Endothelial cell of hepatic sinusoid (primary cell): ENCODE data around the gene STOX2.

ENCODE experiments used
- in situ Hi-C: cut with HindIII; loops from 2 replicates; pipeline ENCODE4 v1.10.0; 2017; ENCODE audit warnings: low sequenced_read_pairs

The STOX2 gene

DNA sequence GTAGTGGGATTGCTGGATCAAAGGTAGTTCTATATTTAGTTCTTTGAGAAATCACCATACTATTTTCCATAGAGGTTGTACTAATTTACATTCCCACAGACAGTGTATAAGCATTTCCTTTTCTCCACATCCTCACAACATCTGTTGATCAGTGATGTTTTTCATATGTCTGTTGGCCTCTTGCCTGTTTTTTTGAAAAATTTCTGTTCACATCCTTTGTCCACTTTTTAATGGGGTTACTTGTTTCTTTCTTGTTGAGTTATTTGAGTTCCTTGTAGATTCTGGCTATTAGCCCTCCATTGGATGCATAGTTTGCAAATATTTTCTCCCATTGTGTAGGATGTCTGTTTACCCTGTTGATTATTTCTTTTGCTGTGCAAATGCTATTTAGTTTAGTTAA, 72.6 kb downstream of the STOX2 start:
- in situ Hi-C loops, result no loop called here

DNA sequence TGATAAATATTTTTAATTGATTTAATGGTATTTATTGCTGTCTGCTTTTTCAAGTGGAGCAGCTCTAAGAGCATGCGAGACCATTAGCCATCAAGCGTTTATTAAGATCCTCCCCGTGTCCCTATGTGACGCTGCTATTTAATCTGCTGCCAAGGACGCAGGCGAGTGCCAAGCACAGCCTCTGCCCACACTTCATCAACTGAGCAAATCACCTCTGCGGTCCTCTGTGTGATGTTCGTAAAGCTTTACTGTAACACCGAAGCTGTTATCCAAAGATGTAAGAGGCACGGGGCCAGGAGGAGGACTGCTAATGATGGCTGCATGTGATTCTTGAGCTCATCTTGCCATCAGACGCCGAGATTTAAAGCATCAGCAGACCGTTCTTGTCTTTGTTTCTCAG, 79.5 kb downstream of the STOX2 start:
- in situ Hi-C loops, result loop anchor here (5.0 kb wide), 1 partner anchor 57 kb away; no protein-coding TSS in a partner anchor

DNA sequence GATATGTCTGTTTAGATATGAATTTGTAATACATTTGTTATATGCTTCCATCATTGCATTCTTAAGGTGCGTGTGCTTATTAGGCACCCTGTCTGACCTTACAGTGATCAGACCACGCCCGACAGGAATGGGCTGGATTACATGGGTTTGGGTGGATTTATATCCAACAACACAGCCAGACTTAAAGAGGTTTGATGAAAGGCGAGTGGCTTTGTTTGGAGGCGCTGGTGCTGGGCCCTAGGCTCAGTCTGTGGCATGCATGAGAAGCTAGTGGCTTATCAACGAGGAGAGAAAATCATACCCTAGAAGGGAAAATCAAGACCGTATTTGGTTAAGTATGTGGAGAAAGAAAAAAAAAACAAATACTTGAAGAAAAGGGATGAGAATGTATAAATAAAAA, 80.7 kb downstream of the STOX2 start:
- in situ Hi-C loops, result no loop called here

DNA sequence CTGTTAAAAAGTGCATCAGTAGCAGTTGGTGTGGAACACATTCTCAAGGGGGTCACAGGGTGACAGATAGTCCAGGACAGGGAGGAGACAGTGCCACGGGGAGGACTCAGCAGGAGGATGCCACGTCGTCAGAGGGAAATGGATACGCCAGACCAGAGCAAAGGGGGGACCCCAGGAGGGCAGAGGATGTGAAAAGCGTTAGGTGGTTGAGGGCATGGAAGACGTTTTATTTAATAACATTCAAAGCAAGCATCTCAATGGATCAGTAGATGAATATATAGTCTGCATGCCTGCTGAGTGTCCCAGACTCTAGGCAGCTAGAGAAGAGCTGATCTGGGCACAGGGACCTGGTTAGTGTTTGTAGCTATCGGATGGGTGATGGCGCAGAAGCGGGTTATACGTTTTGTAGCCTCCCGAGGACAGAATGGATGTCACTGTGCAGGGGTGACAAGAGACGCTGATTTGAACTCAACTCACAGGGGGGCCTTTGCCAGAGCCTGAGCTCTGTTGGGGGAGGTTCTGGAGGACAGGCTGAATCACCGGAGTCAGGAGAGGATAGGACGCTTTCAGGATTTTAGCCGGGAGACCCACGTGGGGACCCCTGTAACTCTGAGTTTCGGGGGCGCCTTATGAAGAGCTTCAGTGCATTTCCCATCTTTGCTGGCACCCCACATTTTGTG, 81.3 kb downstream of the STOX2 start:
- in situ Hi-C loops, result no loop called here

DNA sequence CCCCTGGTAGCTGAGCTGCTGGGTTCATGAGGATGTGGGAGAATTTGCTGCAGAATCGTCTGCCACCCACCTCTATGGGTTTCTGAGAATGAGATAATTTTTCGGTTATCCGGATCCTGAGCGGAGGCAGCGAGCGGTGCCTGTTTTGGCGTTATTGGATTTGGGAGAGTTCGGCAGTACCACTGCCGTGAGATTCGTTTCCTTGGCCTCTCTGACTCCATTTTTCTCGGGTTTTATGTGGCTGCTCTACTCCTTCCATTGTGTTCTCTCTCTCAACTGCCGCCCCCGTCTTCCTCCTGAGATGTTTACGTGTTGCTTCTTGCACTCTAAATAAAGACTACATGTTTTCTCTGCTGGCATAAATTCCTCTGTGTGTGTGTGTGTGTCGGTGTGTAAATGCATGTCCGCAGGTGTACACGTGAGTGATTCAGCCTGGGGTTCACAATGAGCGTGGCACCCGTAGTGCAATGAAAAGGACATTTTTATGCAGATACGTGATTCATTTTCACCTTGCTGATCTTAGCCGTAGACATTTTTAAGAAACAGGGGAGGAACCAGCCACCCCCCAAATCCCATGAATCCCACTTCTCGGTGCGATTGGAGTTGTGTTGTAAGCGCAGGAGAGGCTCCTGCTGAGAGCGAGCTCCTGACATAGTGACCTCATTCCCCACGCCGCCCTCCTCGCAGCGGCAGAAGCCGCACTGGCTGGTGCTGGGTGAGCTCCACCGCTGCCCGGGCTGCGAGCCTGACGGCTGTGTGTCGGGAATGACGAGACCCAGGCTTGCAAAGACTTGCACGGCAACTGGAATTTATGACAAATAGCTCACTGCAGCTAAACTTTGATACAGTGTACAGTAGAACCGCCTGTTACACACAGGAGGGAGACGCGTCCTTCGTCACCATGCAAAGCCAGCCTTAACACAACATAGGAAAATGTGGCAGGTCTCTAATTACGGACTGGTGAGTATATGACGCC, 82.2 kb downstream of the STOX2 start:
- in situ Hi-C loops, result no loop called here

DNA sequence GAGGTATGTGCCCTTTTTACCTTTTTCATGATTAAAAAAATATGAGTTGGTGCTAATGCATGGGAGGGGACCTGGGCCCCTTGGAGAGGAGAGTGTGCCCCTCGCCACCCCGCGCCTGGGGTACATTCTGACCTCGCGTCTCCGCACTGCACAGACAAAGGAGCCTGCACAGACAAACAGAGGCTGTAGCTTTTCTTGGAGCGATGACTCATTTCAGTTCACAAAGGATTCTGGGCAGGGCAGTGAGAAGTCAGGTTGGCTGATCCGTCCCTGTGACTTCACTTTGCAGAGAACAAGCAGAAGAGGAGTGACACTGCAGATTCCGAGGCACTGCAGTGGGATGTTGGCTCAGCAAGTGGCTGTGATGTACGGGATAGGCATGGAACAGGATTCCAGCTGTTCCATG, 82.9 kb downstream of the STOX2 start:
- in situ Hi-C loops, result no loop called here

DNA sequence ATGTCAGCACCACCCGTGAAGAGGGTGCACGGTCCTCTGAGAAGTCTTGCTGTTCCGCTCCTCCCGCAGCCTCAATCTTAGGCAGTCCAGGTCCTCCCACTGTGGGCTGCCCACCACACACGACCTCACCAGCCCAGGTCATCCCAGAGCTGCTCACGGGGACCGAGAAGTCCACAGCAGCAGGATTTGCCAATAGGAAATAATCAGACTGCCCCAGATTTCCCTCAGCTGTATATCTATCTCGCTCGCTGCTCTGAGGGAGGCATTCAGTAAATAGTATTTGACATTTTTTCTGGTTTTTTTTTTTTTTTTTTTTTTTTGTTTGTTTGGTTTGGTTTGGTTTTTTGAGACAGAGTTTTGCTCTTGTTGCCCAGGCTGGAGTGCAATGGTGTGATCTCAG, 83.8 kb downstream of the STOX2 start:
- in situ Hi-C loops, result no loop called here

DNA sequence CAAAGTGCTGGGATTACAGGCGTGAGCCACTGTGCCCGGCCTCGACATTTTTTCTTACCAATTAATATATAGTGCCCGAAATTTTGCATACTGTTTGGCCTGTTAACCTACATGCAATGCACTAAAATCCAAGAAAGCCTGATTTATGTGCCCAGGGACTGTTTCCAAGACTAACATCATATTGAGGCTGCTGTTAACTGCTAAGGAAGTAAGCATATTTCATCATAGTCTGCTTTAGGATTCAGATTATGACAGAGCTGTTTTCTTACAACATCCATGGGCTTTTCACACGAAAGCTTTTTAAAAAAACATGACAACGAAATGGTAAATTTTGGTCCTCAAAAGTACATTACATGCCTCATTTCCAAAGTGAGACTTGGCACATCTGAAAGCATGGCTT, 84.4 kb downstream of the STOX2 start:
- in situ Hi-C loops, result no loop called here

DNA sequence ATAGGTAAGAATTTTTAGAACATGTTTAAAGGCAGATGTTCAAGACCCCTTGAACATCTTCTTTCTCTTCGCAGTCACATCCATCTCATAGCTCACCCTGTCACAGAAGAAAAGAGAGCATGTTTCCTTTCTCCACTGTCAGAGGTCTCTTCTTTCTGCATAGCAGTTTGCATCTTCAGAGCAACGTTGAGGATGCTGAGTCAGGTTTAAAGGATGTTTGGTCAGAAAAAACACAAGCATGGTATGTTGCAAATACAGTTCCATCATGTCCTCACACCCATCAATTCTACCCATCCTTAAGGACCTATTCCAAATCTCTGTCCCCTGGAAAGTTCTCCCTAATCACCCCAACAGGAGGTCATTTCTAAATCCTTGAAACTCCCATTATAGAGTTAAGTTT, 84.8 kb downstream of the STOX2 start:
- in situ Hi-C loops, result no loop called here

DNA sequence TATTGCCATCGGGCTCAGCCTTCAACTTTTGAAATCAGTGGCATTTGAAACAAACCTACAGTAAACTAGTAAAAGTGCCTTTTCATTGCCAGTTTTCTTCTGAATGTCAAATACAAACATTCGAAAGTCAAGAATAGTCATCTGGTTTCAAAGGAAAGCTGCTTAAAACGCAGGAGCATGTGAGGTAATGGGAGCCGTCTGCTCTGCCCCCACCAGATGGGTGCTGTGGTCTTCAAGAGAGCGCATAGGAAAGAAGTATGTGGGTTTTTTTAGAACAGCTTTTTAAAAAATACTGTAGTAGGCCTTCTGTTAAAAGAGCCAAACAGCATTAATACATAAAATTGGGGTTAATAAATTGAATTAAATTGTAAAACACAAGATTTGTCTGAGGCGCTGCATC, 88.6 kb downstream of the STOX2 start:
- in situ Hi-C loops, result no loop called here

DNA sequence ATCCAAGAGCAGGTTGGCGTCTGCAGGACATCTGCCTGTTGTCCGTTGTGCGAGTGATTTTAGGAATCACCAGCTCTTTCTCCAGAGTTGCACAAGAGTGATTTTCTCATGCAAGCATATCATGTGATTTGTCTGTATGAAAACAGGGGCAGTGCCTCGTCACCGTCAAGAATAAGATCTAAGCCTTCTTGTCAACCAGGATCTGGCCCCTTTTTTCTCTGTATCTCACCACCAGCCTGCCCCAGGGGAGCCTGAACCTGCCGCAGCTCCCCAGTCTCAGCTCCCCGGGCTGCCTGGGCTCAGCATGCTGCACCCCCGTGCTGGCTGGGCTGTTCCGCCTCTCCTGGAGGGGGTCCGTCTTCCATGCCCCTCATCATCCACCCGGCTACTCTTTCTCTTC, 90.5 kb downstream of the STOX2 start:
- in situ Hi-C loops, result no loop called here

DNA sequence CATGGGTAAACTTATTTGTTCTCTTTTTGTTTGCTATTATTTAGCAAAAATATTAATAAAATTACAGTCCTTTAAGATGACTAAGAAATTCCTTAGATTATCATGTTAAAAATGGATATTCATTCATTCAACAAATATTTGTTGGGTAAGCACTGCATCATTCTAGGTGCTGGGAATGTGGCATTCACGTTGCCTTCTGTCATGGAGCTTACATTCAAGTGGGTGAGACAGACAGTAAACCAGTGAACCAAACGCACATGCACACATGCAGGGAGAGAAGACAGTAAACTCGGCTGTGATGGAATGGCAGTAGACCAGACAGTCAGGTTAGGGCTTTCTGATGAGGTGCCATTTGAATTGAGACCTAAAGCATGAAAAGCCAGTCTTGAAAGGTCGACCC, 91.8 kb downstream of the STOX2 start:
- in situ Hi-C loops, result no loop called here

DNA sequence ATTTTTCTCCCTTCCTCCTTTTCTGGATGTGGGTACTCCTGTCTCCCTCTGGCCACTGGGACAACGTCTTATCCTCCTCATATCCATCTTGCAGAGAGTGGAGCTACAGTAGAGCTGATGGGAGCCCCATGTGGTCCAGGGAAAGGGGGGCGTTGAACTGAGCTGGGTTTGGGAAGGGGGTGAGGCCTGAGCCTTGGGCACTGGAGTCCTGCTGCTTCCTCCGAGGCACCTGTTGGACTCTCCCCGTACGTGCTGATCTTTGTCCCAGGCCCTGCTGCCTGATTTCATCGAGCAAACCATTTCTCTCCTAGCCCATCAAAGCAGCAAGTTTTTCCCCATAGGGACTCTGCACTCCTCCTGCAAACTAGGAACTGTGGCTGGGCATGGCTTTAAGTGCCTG, 94.3 kb downstream of the STOX2 start:
- in situ Hi-C loops, result no loop called here

DNA sequence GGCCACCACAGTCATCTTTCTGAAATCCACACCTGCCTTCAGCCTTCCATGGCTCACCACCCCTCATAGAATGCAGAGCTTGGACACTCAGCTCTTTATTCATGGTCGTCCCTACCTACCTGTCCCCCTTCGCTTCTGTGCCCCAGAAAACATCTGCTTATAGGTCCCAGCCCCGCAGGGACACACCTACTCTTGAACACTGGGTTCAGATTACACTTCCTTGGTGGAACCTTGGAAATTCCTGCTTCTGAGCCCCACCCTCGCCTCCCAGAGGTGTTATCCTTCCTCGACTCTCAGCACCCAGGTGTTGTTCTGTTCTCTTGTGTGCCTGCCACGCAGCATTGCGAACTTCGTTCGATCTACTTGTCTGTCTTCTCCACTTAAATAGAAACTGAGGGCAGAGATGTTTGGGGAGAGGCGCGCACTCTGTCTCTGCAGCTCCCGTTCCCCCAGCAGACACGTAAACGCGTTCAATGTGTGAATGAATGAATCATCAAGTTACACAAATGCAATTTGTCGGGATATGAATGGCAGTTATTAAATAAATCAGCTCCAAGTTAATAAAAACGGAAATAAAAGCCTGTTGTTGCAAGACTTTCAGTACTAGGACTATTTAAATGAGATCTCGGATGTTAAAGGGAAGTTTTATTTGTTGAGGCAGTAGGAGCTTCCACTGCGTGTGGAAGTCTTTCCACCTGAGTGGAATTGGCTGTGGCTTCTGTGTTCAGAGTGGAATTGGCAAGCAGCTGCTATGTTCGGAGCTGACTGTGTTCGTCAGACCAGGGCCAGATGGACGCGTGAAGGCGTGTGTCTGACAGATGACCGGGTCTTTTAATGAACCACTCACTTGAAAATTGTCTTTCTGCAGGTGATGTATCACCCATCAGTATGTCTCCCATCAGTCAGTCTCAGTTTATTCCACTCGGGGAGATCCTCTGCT, 95.6 kb downstream of the STOX2 start:
- in situ Hi-C loops, result no loop called here

DNA sequence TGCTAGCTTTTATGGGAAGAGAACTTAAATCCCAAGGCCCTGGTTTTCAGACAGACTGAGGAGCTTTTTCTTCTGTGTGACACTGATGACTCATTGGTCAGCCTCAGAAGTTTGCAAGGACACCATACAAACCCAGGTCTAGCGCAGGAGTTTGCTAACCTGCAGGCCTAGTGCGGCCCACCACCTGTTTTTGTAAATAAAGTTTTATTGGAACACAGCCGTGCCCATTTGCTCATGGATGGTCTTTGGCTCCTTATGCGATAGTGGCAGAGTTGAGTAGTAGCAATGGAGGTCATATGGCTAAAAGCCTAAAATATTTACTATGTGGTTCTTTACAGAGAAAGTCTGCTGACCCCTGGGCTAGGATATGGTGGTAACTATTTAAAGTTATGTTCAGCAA, 98.3 kb downstream of the STOX2 start:
- in situ Hi-C loops, result no loop called here

DNA sequence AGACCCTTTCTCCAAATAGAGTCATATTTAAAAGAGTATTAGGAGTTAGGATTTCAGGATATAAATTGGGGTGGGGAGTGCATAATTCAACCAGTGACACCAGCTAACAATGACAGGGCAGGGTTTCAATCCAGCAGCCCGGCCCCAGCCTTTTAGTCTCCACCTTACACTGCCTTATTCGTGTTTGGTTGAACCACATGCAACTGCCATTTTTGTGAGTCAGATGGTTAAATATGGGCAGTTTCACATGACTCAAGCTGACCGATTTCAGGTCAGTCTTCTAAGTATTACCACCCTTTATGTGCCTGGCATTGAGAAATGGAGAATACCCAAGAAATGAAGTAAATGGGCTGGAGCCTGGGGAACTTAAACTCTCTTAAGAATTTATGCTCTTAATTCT, 102.8 kb downstream of the STOX2 start:
- in situ Hi-C loops, result no loop called here

DNA sequence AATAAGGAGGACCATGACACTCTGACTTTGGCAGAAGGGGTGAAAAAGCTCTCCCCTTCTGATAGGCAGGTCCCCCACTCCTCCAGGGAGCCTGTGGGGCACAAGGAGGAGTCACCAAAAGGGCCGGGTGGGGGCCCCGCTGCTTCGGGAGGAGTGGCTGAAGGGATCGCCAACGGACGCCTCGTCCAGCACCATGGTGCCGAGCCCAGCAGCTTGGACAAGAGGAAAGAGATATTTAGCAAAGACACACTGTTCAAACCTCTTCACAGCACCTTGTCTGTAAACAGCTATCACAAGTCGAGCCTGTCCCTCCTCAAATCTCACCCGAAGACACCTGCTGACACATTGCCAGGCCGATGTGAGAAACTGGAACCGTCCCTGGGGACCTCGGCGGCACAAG, 105.6 kb downstream of the STOX2 start:
- in situ Hi-C loops, result no loop called here

DNA sequence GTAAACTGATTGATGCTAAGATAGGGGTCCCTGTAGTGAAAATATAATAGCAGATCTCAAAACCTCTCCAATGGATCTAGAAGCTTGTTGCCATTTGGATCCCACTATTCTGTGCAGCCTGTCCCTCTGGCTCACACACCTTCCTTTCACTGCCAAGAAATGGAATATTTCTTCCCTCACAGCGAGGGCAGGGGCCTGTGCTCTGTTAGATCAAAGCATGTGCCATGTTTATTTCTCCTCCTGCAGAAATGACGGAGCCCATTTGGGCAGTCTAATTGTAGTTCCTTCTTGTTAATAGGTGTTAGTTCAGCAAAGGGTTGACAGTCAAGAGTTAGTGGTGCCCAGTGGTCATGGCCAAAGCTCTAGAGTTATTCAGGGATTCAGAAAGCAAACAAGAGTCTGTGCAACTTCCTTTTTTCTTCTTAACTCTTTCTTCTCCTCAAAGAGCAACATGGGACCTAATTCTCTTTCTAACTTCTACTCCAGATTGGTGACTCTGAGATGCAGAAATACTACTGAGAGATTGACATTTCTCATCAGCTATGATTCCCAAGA, 106.8 kb downstream of the STOX2 start:
- in situ Hi-C loops, result no loop called here

DNA sequence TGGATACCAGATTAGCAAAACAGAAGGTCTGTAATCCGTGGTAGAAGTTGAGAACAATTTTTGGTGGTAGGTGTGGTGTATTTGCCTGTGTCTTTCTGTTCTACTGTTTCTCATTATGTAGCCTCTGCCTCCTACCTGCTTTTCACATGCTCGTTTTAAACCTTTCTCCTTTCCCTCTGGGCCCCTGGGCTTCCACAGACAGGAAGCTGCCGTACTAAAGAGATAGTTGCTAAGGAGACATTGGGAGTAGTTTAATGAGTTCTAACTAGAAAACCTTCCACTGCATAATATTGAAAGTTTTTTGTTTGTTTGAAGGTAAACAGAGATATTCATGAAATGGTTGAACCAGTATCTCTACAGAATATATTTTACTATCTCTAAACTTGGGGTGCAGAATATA, 107.8 kb downstream of the STOX2 start:
- in situ Hi-C loops, result no loop called here

DNA sequence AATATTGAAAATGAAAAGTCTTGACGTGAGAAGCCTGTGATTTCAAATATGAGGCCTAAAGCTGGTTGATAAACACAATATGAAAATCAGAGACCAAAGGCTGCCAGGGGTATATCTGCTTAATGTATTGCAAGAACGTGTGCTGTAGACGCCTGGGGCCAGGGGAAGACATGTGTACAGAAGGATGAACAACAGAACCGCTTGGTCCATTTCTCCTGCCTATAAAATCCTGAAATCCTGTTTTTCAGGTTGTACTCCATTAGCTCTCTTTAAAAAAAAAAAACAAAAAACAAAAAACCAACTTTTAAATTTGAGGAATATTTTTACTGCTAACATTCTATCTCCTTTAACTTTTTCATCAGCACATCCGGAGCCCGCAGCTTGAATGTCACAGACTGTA, 109.2 kb downstream of the STOX2 start:
- in situ Hi-C loops, result no loop called here
